Stimulated activated CD4-positive, alpha-beta T cell treated with anti-CD3 and anti-CD28 coated beads, Interleukin-4, amount 100 ng/mL, for 4 hours (primary cell): ENCODE data around the gene F2.

Source experiments
- DNase-seq, 2 experiments: peaks; one replicate each; pipeline ENCODE4 v3.0.0-alpha.2; 2020

Gene F2

DNA sequence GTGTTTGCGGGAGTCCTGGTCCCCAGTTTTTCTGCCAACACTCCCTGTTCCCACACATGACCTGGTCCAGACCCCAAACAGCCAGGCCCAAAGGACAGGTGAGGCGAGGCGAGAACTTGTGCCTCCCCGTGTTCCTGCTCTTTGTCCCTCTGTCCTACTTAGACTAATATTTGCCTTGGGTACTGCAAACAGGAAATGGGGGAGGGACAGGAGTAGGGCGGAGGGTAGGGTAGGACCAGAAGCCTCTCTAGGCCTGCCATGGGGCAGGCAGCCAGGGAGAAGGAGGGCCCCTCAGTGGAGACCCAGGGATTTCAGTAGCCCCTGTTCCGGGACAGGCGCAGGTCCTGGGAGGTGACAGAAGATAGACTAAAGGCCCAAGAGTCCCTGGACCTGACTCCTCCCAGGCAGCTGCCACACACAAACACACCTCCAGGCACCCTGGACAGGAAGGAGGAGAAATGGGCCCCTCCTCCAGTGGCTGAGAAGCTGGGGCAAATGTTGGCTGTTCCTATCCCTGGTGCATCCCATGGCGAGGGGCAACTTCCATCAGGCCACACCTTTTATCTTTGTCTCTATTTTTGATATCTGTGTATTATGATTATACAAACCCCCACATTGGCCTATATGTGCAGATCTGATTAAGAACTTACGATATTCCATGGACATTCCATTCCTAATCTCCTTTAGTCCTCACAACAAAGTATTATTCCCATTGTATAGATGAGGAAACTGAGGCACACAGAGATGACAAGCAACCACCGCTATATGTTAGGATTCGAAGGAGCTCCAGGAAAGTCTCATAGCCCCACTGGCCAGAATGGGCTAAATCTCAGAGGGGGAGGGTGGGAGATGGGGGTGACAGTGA lies 626 bp upstream of the F2 start:
- DNase-seq = no peak

DNA sequence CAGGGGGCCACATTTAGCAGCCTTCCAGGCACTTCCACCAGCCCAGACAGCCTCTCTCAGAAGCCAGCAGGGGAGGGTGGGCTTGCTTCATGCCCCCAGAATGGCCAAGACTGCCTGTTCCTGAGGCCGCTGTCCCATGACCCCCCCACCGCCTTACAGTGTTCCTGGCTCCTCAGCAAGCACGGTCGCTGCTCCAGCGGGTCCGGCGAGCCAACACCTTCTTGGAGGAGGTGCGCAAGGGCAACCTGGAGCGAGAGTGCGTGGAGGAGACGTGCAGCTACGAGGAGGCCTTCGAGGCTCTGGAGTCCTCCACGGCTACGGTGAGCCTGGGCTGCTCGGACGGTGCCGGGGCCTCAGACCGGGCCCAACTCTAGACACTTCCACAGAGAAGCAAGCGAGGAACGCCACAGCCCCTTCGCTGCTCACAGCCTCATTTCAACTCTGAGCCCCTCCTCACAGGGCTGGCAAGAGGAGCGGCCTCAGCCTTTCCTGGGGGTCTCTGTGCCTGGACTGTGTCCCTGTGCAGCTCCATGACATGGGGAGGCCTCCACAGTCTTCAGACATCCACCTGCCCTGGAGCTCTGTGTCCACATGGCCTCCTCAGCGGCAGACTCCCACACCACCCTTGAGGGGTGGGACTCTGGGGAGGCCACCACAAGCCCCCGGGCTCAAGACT lies 668 bp downstream of the F2 start:
- no peak for DNase-seq

DNA sequence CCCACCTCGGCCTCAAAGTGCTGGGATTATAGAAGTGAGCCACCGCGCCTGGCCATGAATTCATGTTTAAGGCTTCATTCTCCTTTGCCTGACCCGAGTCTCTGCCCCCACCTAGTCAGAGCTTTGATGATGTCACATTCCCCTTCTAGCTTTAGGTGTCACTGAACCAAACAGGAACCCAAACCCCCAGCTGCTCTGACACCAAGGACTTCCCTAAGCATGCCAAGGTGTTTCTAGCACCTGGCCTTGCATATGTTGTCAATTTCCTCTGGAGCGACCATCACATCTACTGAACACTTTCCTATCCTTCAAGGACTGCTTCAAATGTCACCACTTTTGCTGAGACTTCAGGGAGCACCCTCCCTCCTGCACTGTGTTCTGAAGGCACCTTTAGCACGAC lies 2.3 kb downstream of the F2 start:
- DNase-seq = no peak

DNA sequence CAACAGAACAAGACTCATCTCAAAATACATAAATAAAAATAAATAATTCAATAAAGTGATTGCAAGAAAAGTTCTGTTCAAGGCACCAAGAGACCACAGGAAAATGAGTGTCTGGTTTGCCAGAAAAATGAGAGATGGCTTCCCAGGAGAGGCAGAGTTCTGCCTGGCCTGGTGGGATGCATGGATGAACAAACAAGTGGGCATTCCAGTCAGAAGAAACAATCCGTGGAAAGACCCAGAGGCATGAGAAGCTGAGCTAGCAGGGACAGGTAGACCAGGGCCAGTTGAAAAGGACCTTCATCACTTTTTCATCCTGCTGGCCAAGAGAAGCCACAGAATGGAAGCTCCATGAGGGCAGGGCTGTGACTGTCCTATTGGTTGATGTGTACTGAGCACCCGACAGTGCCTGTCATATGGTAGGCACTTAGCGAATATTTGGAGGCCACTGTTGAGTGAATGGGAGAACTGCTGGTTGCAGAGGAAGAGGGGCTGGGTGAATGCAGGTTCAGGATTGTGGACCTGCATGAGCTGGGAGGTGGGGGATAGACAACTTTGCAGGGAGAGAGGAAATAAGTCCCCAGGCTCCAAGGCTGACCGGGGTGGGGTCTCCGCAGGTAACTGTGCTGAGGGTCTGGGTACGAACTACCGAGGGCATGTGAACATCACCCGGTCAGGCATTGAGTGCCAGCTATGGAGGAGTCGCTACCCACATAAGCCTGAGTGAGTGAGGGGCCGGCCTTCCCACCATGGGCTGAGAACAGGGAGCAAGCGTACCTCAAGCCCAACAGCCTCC lies 3.7 kb downstream of the F2 start:
- DNase-seq = no peak

DNA sequence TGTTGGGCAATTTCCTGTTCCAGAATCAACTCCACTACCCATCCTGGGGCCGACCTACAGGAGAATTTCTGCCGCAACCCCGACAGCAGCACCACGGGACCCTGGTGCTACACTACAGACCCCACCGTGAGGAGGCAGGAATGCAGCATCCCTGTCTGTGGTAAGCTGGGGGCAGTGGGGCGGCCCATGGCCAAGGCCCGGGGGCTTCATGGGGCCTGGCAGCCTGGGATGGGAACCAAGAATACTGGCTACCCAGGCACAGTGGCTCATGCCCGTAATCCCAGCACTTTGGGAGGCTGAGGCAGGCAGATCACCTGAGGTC lies 4.3 kb downstream of the F2 start:
- no peak for DNase-seq

DNA sequence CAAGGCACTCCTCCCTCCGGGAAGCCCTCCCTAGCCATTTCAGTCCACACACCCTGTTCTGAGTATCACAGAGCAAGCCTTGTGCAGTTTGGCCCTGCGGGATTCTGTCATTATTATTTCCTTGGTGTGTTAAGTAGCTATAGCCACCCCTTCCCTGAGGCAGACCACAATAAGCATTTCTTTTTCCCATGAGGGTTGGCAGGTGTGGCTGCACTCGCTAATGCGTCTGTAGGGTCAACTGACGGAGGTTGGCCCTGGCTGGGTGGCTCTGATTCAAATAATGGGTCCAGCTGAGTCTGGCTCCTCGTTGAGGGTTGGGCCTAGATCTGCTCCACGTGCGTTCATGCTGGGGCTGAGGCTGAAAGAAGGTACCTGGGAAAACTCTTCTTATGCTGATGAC lies 5.1 kb downstream of the F2 start:
- DNase-seq = no peak

DNA sequence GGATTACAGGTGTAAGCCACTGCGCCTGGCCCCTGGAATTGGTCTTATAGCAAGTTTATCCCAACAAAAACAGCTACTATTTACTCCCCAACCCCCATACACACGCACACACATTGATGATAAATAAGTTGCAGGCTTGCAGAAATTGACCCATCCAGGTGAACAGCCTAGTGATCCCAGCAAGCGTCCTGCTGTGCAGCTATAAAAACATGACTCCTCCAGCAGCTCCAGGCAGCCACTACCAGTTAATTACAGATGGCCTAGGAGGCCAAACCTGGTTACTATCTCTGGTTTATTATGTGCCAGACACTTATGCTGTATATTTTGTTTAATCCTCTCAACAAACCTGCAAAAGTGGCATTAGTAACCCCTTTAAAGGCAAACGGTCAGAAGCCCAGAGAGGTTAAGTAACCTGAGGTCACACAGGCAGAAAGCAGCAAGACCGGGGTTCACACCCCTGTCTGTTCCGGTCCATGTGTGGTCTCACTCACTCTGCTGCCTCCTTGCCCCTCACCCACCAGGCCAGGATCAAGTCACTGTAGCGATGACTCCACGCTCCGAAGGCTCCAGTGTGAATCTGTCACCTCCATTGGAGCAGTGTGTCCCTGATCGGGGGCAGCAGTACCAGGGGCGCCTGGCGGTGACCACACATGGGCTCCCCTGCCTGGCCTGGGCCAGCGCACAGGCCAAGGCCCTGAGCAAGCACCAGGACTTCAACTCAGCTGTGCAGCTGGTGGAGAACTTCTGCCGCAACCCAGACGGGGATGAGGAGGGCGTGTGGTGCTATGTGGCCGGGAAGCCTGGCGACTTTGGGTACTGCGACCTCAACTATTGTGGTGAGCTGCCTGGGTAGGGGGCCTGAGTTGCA lies 6.6 kb downstream of the F2 start:
- no peak for DNase-seq

DNA sequence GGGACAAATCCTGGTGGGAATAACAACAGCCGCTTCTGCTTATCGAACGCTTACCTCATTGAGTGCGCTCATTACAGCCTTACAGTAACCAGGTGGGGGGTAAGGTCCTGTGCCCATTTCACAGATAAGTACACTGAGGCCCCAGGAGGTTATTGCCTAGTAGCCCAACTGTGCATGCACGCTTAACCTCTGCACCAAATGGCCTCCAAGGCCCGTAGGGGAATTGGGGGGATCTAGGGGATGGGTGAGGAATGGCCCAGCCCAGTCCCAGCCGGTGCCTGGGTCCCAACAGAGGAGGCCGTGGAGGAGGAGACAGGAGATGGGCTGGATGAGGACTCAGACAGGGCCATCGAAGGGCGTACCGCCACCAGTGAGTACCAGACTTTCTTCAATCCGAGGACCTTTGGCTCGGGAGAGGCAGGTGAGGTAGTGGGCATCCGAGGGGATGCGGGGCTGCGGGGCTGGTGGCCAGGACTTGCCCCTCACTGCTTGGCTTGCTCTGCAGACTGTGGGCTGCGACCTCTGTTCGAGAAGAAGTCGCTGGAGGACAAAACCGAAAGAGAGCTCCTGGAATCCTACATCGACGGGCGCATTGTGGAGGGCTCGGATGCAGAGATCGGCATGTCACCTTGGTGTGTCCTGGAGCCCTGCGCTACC lies 7.3 kb downstream of the F2 start:
- no peak for DNase-seq

DNA sequence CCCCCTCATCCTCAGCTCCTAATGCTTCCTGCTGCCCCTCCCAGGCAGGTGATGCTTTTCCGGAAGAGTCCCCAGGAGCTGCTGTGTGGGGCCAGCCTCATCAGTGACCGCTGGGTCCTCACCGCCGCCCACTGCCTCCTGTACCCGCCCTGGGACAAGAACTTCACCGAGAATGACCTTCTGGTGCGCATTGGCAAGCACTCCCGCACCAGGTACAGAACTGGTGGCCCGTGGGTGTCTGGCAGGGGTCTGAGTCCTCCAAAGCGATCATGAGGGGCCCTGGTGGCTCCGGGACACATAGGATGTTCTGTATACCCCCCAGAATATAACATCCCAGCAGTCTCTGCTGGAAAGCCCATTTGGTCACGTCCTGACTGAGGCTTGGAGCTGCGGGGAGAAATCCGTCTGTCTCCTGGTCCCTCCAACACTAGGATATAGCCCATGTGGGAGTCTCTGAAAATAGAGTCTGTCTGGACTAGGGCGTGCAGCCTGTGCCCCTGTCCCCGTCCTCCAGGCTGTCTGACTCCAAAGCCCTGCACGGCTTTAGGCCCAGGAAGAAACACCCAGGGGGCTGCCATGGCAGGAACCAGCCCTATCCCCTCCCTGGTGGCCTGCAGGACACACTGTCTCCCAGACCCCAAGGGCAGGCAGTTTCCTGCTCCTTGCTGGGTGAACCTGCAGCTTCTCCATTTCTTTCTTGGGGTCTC lies 9.1 kb downstream of the F2 start:
- no peak for DNase-seq

DNA sequence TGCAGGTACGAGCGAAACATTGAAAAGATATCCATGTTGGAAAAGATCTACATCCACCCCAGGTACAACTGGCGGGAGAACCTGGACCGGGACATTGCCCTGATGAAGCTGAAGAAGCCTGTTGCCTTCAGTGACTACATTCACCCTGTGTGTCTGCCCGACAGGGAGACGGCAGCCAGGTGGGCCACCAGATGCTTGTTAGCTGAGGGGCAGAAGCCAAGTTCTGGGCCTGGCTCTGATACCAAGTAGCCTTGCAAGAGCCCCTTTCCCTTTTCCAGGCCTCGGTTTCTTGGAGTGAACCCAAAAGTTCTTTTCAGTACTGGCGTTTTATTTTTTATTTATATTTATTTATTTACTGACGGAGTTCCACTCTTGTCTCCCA lies 9.6 kb downstream of the F2 start:
- DNase-seq = no peak

DNA sequence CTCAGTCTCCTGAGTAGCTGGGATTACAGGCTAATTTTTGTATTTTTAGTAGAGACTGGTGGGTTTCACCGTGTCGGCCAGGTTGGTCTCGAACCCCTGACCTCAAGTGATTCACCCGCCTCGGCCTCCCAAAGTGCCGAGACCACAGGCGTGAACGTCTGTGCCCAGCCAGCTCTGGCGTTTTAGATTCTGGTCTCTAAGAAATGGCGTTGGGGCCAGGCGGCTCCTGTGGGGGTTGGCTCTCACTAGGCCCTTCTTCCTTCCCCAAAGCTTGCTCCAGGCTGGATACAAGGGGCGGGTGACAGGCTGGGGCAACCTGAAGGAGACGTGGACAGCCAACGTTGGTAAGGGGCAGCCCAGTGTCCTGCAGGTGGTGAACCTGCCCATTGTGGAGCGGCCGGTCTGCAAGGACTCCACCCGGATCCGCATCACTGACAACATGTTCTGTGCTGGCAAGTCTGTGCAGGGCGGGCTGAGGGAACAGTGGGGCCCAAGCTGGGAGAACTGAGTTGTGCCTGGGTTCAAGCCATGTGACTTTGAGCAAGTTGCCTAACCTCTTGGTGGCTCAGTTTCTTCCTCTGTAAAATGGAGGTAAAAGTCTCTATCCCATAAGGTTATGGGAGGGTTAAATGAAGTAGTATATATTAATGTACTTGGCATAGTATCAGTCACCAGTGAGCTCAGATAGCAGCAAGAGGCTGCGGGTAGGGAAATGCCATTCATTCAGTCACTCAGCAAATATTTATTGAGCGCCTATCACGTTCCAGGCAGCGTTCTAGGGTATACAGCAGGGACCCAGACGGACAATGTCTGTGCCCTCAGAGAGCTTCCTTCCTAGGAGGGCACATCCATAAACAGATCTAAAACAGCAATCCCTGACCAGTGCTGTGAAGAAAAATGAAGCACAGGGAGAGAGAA lies 10.4 kb downstream of the F2 start:
- no peak for DNase-seq

DNA sequence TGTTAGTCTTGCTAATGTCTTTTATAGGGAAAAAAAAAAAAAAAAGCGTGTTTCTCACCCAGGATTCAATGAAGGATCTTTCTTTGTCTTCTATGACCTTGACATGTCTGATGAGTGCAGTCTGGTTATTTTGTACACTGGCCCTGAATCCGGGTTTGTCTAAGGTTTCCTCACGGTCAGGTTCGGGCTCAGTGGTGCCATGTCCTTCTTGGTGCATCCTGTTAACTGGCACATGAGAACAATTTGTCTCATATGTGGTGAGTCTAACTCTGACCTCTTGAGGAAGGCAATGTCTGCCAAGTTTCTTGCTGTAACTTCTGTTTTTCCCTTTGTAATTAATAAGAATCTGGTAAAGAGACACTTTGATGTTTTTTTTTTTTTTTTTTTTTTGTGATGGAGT lies 12.5 kb downstream of the F2 start:
- DNase-seq = no peak

DNA sequence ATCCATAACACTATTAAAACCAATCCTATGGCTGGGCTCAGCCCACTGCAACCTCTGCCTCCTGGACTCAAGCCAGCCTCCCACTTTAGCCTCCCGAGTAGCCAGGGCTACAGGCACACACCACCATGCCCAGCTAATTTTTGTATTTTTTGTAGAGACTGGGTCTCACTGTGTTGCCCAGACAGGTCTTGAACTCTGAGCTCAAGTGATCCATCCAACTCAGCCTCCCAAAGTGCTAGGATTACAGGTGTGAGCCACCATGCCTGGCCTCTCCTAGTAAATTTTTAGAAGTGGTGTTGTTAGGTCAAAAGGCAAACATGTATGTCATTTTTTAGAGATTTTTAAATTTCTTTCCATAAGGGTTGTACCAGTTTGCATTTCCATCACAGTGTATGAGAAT lies 14.2 kb downstream of the F2 start:
- no peak for DNase-seq

DNA sequence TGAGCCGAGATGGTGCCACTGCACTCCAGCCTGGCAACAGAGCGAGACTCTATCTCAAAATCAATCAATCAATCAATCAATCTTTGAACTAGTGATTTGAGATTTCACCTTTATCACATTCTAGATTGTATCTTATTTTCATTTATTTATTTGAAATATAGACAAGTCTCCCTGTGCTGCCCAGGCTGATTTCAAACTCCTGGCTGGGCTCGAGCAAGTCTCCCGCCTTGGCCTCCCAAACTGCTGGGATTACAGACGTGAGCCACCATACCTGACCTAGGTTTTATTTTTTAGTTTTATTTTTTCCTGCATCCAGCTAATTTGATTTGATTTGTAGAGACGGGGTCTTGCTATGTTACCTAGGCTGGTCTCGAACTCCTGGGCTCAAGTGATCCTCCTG lies 17.1 kb downstream of the F2 start:
- no peak for DNase-seq

DNA sequence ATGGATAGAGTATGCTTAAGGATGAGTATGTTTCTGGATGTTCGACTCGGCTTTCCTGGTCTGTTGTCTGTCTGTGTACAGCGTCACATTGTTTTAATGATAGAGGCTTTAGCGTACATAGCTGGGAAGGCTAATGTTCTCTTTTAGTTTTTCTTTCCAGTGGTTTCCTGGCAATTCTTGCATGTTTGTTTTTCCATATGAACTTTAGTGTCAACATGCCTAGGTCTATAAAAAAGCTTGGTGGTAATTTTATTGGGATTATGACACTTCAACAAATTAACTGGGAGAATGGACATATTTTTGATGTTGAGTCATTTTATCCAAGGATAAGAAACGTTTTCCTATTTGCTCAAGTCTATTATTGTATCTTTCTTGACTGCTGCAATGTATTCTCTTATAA lies 17.6 kb downstream of the F2 start:
- no peak for DNase-seq

DNA sequence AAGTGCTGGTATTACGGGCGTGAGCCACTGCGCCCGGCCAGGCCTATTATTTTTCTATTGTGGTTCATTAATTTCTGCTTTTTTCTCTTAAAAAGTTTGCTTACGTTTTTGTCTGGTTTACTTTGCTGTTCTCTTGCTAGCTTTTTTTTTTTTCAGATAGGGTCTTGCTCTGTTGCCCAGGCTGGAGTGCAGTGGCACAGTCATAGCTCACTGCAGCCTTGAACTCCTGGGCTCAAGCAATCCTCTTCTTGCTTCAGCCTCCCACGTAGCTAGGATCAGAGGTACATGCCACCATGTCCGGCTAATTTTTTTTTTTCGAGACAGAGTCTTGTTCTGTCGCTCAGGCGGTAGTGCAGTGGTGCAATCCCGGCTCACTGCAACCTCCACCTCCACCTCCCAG lies 18.7 kb downstream of the F2 start:
- DNase-seq = no peak

DNA sequence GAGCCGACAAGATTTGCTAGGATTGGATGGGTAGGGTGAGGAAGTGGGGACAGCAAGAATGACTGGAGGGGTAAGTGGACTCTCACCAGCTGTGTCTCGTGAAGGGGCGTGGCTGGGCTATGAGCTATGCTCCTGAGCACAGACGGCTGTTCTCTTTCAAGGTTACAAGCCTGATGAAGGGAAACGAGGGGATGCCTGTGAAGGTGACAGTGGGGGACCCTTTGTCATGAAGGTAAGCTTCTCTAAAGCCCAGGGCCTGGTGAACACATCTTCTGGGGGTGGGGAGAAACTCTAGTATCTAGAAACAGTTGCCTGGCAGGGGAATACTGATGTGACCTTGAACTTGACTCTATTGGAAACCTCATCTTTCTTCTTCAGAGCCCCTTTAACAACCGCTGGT lies 19.9 kb downstream of the F2 start:
- no peak for DNase-seq

DNA sequence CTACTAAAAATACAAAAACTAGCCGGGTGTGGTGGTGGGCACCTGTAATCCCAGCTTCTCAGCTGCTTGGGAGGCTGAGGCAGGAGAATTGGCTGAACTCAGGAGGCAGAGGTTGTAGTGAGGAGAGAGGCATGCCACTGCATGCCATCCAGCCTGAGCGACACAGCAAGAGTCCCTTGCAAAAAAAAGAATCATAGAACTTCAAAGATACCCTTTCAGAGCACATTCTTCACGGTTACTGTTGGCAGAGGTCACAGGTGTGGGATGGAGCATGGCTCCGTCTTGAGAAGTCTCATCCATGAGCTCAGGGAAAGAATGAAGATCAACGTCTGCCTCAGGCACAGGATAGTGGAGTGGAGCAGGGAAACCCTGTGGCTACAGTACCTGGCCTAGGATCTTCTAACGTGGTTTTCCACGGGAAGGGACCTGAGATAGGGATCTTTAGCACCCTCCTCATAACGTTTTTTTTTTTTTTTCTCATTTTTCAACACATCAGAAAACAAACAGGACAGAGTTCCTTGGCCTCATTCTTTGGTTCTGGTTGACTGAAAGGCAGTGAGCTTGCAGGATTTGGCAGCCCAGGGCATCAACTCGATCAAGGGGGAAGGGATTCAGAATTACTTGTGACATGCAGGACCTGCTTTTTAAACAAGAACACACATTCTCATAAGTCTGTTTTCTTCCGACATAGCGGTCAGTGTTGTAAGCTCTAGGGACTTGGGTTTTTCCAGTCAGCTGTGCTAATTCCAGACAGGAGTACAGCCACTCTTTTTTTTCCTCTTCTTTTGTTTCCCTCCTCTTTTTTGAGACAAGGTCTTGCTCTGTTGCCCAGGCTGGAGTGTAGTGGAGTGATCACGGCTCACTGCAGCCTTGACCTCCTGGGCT lies 22.8 kb downstream of the F2 start:
- DNase-seq = no peak

DNA sequence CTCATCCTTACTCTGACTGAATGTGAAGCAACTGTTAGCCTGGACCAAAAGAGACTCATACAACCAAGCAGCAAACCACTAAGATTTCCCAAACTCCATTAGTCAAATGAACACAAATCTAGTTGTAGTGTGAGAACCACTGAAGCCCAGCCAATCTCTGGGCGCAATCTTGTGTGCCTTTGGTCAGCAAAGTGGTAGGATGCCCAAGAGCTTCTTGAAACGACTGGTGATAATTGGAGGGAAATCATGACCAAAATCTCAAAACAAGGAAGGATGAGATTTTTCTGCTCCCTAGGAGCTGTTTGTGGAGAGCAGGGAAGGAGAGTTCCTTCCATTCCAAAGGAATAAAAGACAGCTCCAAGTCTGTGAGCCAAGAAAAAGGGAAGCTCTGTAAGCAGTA lies 24.0 kb downstream of the F2 start:
- DNase-seq = no peak
